ENCODE measurements around the gene NCKAP5L. TPM values are rescaled to one million over a fixed set of nuclear protein-coding genes. Genes with fewer than 3 reads are reported as not detected.

The NCKAP5L gene
- total and polyA plus RNA-seq, 2 experiments from 2014 or later = 10.2 to 37.0 TPM

- TF ChIP-seq ZNF462 (CRISPR knock-in tag; IDR thresholded peaks at IDR 0.05) (no peak), REST (IDR thresholded peaks at IDR 0.05; ENCODE audit: unreplicated experiment) (no peak), POLR2AphosphoS5 (IDR thresholded peaks at IDR 0.05; ENCODE audit: low read depth) (no peak), STAT1 (IDR thresholded peaks at IDR 0.05; ENCODE audit: unreplicated experiment) (no peak), EZH2phosphoT487 (IDR thresholded peaks at IDR 0.05; ENCODE audit: unreplicated experiment) (no peak)
These were observed 4.9 kb downstream of the NCKAP5L start (continued) for GRCh38 chr12:49823350-49823749.

Data from GM23338 (cell line).